Omental fat pad (tissue), 4 donors: ENCODE data around the gene SDCBP2. TPM values are rescaled to one million over a fixed set of nuclear protein-coding genes. Genes with fewer than 3 reads are reported as not detected.

Experiments used
- ATAC-seq: fragments of 150-250 bp; one replicate; pipeline ENCODE4 v1.9.1; 2016; ENCODE audit warnings: mild to moderate bottlenecking, moderate library complexity; ENCODE audit not compliant: low FRiP score
- DNase-seq: peaks from one replicate; pipeline ENCODE4 v3.0.0-alpha.2; 2019; ENCODE audit warnings: low spot score
- CTCF ChIP-seq, 3 donors: fragments of 450-650 bp; IDR thresholded peaks; one replicate each; pipeline ENCODE4 v1.5.1; 2016 to 2017; ENCODE audit warnings: antibody characterized with exemption in 3 of 3, mild to moderate bottlenecking in 3 of 3, moderate library complexity in 2 of 3
- total RNA-seq, 4 donors: library from RNA; depleted of rRNA; stranded (reverse); fragments of >200 nt; gene quantifications; one replicate each; pipeline ENCODE4 v1.1.0, GENCODE V29; 2016

Gene SDCBP2
- total RNA-seq, 4 donors from 2014 or later: 7.7 to 18.0 (median 9.8) TPM

- TF ChIP-seq CTCF (IDR thresholded peaks at IDR 0.05): no peak
- no peak for ATAC-seq
- no peak for DNase-seq
Observed at GRCh38 chr20:1300083-1300840, 28.7 kb downstream of the SDCBP2 start.

GRCh38 chr20:1299522-1299921 is 29.4 kb downstream of the SDCBP2 start:
- TF ChIP-seq CTCF (IDR thresholded peaks at IDR 0.05): no peak
- ATAC-seq (no peak), DNase-seq (no peak)

- no peak for ATAC-seq
- DNase-seq: no peak
Observed at GRCh38 chr20:1298888-1299511, 29.9 kb downstream of the SDCBP2 start.

GRCh38 chr20:1298166-1298565 is 30.8 kb downstream of the SDCBP2 start:
- no peak for TF ChIP-seq CTCF (IDR thresholded peaks at IDR 0.05)
- DNase-seq (no peak), ATAC-seq (no peak)

More at GRCh38 chr20:1298888-1299511, 29.9 kb downstream of the SDCBP2 start:
- TF ChIP-seq CTCF (IDR thresholded peaks at IDR 0.05): no peak

GRCh38 chr20:1297486-1297885 is 31.5 kb downstream of the SDCBP2 start:
- no peak for TF ChIP-seq CTCF (IDR thresholded peaks at IDR 0.05)

GRCh38 chr20:1296922-1297321 is 32.0 kb downstream of the SDCBP2 start:
- DNase-seq (no peak), ATAC-seq (no peak)
- no peak for TF ChIP-seq CTCF (IDR thresholded peaks at IDR 0.05)

More at GRCh38 chr20:1297486-1297885, 31.5 kb downstream of the SDCBP2 start:
- DNase-seq: no peak
- no peak for ATAC-seq
